Activated gamma-delta T cell treated with Interleukin-2 at 50 U/mL for 16 hours (primary cell): ENCODE data around the gene GON4L.
"Not testable (repeated sequence)": the region's sequence is repeated elsewhere in the genome, so short reads cannot be mapped to it uniquely, and the experiment has no call there.

Experiments
- DNase-seq: peaks from one replicate; pipeline ENCODE4 v3.0.0-alpha.2; 2020

GON4L gene

DNA sequence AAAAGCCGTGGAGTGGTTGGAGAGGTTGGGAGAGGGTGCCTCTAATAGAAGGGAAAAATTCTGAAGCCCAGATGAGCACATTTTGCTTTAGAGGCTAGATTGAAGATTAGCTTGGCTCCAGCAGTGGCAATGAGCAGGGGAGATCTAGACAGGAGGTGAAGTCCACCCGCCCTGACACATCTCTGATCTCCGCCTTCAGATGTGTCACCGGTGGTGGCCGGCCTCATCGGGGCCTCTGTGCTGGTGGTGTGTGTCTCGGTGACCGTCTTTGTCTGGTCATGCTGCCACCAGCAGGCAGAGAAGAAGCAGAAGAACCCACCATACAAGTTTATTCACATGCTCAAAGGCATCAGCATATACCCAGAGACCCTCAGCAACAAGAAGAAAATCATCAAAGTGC, 10.8 kb upstream of the GON4L start:
- DNase-seq, result no peak

- no peak for DNase-seq
Measured at GRCh38 chr1:155864393-155864792, 7.4 kb upstream of the GON4L start.

- DNase-seq, result no peak
Measured at GRCh38 chr1:155861896-155862295, 4.9 kb upstream of the GON4L start.

GRCh38 chr1:155860970-155861510, 4.0 kb upstream of the GON4L start:
- no peak for DNase-seq

GRCh38 chr1:155859881-155860871, 3.2 kb upstream of the GON4L start:
- DNase-seq, result peak; percentile 50

DNA sequence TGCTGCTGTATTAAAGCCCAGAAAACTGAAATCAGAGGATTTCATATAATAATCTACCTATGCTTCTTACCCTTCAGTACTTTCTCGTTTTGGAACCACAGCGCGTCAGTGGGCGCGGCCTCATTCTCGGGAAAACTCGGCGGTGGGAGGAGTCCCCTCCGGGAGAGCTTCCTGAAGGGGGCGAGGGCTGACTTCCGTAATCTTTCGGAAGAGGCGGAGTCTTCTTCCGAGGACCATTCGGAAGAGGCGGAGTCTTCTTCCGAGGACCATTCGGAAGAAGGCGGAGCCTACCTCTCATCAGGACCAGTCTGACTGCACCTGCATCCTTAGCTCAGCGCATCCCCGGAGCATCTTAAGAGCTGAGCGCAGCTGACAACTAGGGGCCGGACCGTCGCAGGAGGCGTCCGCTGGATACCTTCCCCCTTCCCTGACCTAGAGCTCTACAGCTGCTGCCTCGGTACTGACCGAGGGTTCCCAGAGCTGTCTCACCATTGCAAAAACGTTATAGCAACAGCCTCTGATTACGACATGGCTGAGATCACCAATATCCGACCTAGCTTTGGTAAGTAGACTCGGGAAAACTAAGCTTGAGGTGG, 2.3 kb upstream of the GON4L start, which contains the start of gene SYT11:
Gene SYT11 (plus strand): TSS at position 334 of the 596 bp plus-strand sequence. CDS start 195 bp downstream, at position 529.
- DNase-seq, result peak; percentile 86

- no peak for DNase-seq
Measured at GRCh38 chr1:155858800-155859233, 1.8 kb upstream of the GON4L start.

GRCh38 chr1:155856257-155856974, 598 bp downstream of the GON4L start:
- no peak for DNase-seq

DNA sequence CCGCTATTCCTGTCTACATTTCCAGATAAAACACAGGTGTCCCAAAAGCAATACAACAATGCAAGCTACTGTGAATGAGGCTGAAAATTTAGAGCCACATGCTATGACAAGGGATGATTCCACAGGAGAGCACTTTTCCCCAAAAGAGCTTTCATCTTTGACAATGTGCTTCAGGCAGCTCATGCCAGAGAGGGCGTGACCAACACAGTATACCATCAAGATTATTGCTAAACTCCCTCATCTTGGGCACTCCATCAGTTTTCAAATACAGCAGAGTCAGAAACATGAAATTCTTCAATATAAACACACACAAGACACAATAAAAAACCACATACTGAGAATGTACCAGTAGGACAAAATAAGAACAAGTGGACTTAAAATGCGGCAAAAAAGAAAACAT, 6.7 kb downstream of the GON4L start:
- DNase-seq, result no peak

DNA sequence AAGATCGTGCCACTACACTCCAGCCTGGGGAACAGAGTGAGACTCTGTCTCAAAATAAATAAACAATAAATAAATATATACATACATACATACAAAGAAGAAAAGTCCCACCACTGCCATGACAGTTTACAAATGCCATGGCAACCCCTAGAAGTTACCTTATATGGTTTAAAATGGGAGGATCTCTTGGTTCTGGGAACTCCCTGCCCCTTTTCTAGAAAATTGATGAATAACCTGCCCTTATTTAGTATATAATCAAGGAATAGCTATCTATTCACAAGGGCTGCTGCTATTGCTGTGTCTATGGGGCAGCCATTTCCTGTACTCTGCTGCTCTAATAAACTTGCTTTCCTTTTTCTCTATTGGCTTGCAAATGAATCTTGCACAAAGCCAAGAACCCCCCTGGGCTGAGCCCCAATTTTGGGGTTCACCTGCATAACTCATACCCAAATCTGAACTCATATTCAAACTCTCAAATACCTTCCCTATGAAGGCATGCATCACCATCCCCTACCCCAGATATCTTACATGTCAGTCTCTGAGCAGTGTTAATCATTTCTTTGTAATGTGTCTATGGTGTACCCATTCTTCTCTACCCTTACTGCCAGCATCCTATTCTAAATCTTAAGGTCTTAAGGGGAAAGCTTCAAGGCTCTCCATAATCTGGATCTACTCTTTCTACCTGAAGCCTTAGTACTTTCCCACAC, 9.0 kb downstream of the GON4L start:
- DNase-seq, result no peak

- no peak for DNase-seq
Measured at GRCh38 chr1:155844860-155845421, 12.1 kb downstream of the GON4L start.

DNA sequence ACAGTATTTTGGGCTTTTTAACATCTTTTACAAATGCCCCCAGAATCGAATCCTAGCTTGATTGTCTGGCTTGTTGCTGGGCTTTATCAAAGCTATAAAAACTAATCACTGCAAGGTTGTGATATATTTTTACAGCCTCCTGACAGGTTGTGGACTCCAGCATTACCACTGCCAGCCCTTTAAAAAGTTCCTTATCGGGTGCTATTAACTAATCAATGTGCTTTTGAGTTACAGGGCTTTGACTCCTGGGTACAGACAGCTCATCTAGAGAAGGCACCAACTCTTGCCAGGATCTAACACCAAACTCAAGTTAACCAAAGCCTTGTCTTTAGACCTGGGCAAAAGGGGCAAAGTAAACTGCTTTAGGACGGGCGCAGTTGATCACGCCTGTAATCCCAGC, 16.6 kb downstream of the GON4L start:
- DNase-seq, result no peak

DNA sequence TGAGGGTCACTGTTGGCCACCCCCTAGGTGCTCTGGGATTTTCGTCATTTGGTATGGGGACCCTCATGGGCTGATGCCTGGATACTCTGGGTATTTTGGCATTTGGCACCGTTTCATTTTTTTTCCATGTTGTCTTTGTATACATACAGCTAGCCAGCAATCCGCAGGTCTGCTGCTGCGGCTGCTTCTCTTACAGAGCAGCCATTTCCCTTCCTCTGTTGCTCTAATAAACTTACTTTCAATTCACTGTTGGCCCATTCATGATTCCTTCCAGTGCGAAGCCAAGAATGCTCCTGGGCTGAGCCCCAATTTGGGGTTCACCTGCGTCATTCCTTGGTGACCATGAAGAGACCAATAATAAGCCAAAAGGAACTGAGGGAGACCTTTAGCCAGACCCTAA, 21.5 kb downstream of the GON4L start:
- no peak for DNase-seq

- not testable (repeated sequence) for DNase-seq
Measured at GRCh38 chr1:155834927-155835399, 22.1 kb downstream of the GON4L start.

DNA sequence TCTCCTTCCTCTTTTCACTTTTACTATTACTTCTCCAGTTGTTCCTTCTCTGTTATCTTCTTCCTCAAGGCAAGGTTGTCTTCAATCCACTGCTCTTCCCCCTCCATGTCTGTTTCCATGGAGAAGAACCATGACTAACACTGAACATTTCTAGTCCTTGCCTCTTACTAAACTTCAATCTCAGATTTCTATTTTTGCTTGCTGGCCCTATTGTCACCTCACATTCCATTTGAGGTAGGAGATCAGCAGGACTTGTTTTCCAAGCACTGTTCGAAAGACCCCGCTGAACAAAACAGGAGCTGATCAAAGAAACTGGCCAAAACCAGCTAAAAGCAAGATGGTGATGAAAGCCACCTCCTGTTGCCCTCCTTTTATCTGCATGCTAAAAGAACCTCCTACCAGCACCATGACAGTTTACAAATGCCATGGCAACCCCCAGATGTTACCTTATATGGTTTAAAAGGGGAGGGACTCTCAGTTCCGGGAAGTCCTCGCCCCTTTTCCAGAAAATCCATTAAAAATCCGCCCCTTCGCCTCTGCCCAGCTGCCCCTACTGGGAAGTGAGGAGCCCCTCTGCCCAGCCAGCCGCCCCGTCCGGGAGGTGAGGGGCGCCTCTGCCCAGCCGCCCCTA, 22.6 kb downstream of the GON4L start:
- no peak for DNase-seq

- DNase-seq, result no peak
Measured at GRCh38 chr1:155833665-155834295, 23.2 kb downstream of the GON4L start.

DNA sequence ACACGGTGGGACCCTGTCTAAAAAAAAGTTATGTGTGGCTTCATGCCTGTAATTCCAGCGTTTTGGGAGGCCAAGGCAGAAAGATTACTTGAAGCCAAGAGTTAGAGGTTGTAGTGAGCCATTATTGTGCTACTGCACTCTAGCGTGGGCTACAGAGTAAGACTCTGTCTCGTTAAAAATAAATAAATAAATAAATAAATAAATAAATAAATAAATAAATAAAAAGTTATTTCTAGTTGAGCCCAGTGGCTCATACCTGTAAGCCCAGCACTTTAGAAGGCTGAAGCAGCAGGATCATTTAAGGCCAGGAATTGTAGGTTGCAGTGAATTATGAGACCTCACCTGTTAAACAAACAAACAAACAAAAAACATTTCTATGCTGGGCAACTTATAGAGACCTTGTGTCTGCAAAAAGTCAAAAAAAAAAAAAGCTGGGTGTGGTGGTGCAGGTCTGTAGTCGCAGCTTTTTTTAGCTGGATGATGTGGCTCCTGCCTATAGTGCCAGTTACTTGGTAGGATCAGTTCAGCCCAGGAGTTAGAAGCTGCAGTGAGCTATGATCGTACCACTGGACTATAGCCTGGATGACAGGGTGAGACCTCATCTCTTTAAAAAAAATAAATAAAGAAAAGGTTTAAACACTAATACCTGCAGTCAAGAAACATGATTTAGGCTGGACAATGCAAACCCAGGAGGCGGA, 25.6 kb downstream of the GON4L start:
- no peak for DNase-seq

DNA sequence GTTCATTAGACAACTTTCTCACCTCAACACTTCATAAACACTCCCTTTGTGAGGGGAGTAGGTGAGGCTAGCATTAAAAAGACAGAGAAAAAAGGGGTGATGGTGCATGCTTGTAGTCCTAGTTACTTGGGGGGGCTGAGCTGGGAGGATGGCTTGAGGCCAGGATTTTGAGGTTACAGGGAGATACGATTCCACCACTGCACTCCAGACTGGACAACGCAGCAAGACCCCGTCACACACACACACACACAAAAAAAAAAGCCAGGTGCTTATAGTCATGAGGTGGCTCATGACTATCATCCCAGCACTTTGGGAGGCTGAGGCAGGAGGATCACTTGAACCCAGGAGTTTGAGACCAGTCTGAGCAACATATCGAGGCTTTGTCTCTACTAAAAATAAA, 29.6 kb downstream of the GON4L start:
- DNase-seq, result no peak

DNA sequence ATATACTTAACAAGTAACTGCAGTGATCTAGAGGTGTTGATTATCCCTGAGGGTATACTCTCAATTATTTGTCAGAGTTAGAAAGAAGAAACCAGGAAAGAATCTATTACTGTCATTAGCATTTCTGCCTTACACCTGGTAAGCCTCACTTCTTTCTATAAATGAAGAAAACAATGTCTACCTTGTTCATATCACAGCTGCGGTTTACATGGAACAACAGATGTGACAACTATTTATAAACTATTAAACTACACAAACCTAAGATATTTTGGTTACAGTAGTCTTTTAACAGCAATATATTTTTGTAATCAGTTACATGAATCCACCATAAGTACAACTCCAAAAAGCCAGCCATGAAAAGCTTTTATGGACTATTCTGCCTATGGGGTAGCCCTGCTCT, 40.7 kb downstream of the GON4L start:
- DNase-seq, result no peak

- no peak for DNase-seq
Measured at GRCh38 chr1:155813672-155814071, 43.3 kb downstream of the GON4L start.
